SK-N-SH treated with all-trans-retinoic acid at 6 μM for 48 hours (cell line): Measurements from ENCODE around the gene KRTAP5-3.
"Not testable (repeated sequence)": the region's sequence is repeated elsewhere in the genome, so short reads cannot be mapped to it uniquely, and the experiment has no call there.

Source experiments
- ATAC-seq: fragments of 200-7000 bp; cut with Tn5 transposase; 3 replicates; pipeline ENCODE4 v1.9.1; 2020; ENCODE audit warnings: mild to moderate bottlenecking, moderate library complexity
- ARNTL ChIP-seq: fragments of 450-650 bp; formaldehyde crosslinking; IDR thresholded peaks from 2 replicates; pipeline ENCODE4 v1.5.0; 2020; ENCODE audit warnings: low read depth, mild to moderate bottlenecking, moderate library complexity, borderline replicate concordance
- BACH2 ChIP-seq: fragments of 250-450 bp; sonication (Bioruptor Pico); IDR thresholded peaks from 2 replicates; pipeline ENCODE4 v1.9.0; 2021; ENCODE audit warnings: mild to moderate bottlenecking, borderline replicate concordance
- CSDC2 ChIP-seq: fragments of 250-450 bp; sonication (Bioruptor Pico); IDR thresholded peaks from 2 replicates; pipeline ENCODE4 v1.5.0; 2020; ENCODE audit warnings: mild to moderate bottlenecking, moderate library complexity
- GLIS3 ChIP-seq: fragments of 250-450 bp; sonication (Bioruptor Pico); IDR thresholded peaks from 2 replicates; pipeline ENCODE4 v1.5.0; 2020; ENCODE audit warnings: mild to moderate bottlenecking, moderate library complexity
- ISL1 ChIP-seq: fragments of 250-450 bp; sonication (Bioruptor Pico); IDR thresholded peaks from 2 replicates; pipeline ENCODE4 v2.1.2; 2022; ENCODE audit warnings: mild to moderate bottlenecking, moderate library complexity
- PPARA ChIP-seq: fragments of 250-450 bp; sonication (Bioruptor Pico); IDR thresholded peaks from 2 replicates; pipeline ENCODE4 v1.5.0; 2020; ENCODE audit warnings: mild to moderate bottlenecking, borderline replicate concordance
- TCF4 ChIP-seq: fragments of 250-450 bp; sonication (Bioruptor Pico); IDR thresholded peaks from 2 replicates; pipeline ENCODE4 v1.8.0; 2021; ENCODE audit warnings: mild to moderate bottlenecking, moderate library complexity, borderline replicate concordance
- TOX ChIP-seq: fragments of 250-450 bp; sonication (Bioruptor Pico); IDR thresholded peaks from 2 replicates; pipeline ENCODE4 v1.8.0; 2021; ENCODE audit warnings: mild to moderate bottlenecking, moderate library complexity, borderline replicate concordance
- ZC3H10 ChIP-seq: fragments of 250-450 bp; sonication (Bioruptor Pico); IDR thresholded peaks from 2 replicates; pipeline ENCODE4 v1.5.1; 2021; ENCODE audit warnings: mild to moderate bottlenecking, moderate library complexity
- ZFP30 ChIP-seq: fragments of 450-650 bp; formaldehyde crosslinking; IDR thresholded peaks from 2 replicates; pipeline ENCODE4 v1.5.0; 2022; ENCODE audit warnings: mild to moderate bottlenecking, moderate library complexity
- ZNF565 ChIP-seq: fragments of 450-650 bp; formaldehyde crosslinking; conservative IDR thresholded peaks from 2 replicates; pipeline ENCODE4 v1.5.0; 2020; ENCODE audit warnings: low read depth, mild to moderate bottlenecking, moderate library complexity
- ZNF70 ChIP-seq: fragments of 450-650 bp; formaldehyde crosslinking; IDR thresholded peaks from 2 replicates; pipeline ENCODE4 v1.5.0; 2020; ENCODE audit warnings: mild to moderate bottlenecking, moderate library complexity
- ZNF8 ChIP-seq: fragments of 450-650 bp; formaldehyde crosslinking; IDR thresholded peaks from 2 replicates; pipeline ENCODE4 v1.5.0; 2020; ENCODE audit warnings: mild to moderate bottlenecking, moderate library complexity
- TF ChIP-seq, protein P1 (sequence below): fragments of 250-450 bp; sonication (Bioruptor Pico); IDR thresholded peaks from 2 replicates; pipeline ENCODE4 v1.8.0; 2020; ENCODE audit warnings: mild to moderate bottlenecking, moderate library complexity, borderline replicate concordance
- TF ChIP-seq, protein P2 (sequence below): fragments of 250-450 bp; sonication (Bioruptor Pico); IDR thresholded peaks from 2 replicates; pipeline ENCODE4 v1.5.0; 2020; ENCODE audit warnings: mild to moderate bottlenecking, moderate library complexity
- TF ChIP-seq, protein P3 (sequence below): fragments of 250-450 bp; sonication (Bioruptor Pico); IDR thresholded peaks from 2 replicates; pipeline ENCODE4 v1.8.0; 2021; ENCODE audit warnings: low read depth, mild to moderate bottlenecking, moderate library complexity, borderline replicate concordance

KRTAP5-3 gene

DNA sequence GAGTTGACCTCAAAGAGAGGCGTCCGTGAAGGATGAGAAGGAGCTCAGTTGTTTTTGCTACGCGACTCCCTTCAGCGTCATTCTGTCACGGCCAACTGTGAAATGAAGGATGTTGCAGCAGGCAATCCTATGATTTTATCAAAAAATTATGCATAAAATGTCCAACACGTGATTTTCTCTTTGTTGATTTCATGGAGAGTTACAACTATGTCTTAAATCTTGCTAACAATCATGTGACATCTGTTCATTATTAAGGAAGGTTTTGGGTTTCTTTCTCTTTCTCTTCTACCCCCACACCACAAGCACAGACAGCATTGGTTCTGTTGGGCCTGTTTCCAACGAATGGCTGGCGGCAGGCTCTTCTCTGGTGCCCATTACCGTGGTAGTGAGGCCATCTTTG lies 10.0 kb upstream of the KRTAP5-3 start:
- no peak for TF ChIP-seq ISL1 (CRISPR knock-in tag)
- no peak for TF ChIP-seq ZNF565 (CRISPR knock-in tag)
- TF ChIP-seq, protein P1, sequence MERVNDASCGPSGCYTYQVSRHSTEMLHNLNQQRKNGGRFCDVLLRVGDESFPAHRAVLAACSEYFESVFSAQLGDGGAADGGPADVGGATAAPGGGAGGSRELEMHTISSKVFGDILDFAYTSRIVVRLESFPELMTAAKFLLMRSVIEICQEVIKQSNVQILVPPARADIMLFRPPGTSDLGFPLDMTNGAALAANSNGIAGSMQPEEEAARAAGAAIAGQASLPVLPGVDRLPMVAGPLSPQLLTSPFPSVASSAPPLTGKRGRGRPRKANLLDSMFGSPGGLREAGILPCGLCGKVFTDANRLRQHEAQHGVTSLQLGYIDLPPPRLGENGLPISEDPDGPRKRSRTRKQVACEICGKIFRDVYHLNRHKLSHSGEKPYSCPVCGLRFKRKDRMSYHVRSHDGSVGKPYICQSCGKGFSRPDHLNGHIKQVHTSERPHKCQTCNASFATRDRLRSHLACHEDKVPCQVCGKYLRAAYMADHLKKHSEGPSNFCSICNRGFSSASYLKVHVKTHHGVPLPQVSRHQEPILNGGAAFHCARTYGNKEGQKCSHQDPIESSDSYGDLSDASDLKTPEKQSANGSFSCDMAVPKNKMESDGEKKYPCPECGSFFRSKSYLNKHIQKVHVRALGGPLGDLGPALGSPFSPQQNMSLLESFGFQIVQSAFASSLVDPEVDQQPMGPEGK (CRISPR knock-in tag), result no peak
- no peak for TF ChIP-seq ZNF70 (CRISPR knock-in tag)
- TF ChIP-seq TCF4, result no peak
- no peak for TF ChIP-seq TOX (CRISPR knock-in tag)
- no peak for TF ChIP-seq BACH2
- TF ChIP-seq, all 23 proteins: peak for 0
- ATAC-seq, result no peak

DNA sequence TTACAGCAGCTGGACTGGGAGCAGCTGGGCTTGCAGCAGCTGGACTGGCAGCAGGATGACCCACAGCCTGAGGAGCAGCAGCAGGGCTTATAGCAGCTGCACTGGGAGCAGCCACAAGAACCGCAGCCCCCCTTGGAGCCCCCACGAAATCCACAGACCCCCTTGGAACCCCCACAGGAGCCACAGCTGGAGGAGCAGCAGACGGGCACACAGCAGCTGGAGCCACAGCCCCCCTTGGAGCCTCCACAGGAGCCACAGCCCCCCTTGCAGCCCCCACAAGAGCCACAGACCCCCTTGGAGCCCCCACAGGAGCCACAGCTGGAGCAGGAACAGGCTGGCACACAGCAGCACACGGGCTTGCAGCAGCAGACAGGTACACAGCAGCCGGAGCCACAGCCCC lies 362 bp downstream of the KRTAP5-3 start:
- ATAC-seq, result not testable (repeated sequence)

DNA sequence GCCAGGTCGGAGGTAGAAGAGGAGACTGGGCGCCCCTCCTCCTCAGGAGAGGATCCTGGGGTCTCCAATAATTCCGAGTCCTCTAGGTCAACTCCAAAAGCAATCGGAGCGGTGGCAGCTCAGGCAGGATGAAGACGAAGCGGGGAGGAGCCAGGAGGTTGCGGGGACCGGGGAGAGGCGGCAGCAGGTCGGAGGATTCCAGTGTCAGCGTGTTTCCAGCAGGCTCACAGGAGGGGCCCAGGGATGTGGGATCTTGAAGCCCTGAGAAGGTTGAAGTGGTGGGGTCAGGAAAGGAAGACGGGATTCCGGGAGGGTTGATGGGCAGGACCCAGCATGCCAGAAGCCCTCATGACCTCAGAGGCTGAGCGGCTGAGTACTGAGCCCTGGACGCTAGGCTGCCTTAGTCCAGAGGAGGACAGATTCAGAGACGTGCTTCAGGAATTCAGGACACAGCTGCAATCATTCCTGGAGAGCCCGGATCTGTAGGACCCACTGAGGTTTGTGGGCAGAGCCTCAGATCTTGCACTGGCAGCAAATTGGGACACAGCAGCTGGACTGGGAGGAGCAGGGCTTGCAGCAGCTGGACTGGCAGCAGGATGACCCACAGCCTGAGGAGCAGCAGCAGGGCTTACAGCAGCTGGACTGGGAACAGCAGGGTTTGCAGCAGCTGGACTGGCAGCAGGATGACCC lies 962 bp downstream of the KRTAP5-3 start:
- not testable (repeated sequence) for ATAC-seq

DNA sequence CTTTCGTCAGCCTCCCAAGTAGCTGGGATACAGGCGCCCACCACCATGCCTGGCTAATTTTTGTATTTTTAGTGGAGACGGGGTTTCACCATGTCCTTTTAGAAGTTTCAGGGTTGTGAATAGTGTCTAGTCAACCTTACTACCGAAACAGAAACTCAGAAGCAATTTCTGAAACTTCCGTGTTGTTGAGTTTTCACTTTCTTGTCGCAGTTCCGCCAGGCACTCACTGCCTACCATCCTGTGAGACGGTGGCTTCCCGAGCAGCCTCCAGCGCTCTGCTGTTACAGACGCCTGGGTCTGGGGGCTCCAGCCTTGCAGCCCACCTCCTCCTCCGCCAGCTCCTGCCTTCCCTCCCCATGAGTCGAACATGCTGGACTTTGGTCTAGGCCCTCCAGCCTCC lies 2.3 kb downstream of the KRTAP5-3 start:
- not testable (repeated sequence) for ATAC-seq

DNA sequence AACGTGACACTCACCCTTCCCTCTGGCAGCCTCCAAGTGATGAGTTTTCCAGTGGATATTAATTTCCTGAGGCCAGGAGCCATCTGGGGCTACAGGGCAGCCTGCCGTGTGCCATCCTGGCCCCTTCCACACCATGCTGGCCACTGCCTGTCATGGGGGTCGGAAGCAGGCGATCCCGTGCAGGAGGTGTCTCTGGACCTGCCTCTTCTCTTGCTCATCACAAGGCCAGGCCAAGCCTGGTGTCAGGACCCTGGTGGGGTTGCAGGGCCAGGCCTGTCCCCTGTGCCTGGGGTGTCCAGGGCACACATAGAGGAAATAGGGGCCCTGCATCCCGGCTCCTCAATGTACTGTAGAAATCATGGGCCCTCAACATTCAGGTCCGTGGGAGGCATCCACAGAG lies 3.6 kb downstream of the KRTAP5-3 start:
- ATAC-seq, result no peak
- no peak for TF ChIP-seq CSDC2 (CRISPR knock-in tag)
- TF ChIP-seq, protein P2, sequence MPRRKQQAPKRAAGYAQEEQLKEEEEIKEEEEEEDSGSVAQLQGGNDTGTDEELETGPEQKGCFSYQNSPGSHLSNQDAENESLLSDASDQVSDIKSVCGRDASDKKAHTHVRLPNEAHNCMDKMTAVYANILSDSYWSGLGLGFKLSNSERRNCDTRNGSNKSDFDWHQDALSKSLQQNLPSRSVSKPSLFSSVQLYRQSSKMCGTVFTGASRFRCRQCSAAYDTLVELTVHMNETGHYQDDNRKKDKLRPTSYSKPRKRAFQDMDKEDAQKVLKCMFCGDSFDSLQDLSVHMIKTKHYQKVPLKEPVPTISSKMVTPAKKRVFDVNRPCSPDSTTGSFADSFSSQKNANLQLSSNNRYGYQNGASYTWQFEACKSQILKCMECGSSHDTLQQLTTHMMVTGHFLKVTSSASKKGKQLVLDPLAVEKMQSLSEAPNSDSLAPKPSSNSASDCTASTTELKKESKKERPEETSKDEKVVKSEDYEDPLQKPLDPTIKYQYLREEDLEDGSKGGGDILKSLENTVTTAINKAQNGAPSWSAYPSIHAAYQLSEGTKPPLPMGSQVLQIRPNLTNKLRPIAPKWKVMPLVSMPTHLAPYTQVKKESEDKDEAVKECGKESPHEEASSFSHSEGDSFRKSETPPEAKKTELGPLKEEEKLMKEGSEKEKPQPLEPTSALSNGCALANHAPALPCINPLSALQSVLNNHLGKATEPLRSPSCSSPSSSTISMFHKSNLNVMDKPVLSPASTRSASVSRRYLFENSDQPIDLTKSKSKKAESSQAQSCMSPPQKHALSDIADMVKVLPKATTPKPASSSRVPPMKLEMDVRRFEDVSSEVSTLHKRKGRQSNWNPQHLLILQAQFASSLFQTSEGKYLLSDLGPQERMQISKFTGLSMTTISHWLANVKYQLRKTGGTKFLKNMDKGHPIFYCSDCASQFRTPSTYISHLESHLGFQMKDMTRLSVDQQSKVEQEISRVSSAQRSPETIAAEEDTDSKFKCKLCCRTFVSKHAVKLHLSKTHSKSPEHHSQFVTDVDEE, result no peak

DNA sequence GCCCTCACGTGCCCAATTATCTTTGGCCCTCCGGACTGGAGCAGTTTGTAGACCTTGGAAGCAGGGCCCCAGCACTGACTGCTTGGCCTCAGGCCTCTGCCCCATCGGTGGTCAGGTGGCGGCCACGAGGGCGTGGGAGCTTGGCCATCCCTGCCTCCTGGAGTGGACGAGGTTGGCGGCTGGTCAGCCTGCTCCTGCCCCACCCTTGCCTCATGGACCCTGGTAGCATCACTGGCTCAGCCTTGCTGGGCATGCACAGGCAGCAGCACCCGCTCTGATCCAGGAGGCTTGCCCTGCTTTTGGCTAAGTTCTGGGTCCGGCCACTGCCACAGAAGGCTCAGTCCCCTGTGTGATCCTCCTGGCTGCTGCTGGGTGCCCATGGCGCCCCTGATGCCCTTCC lies 4.1 kb downstream of the KRTAP5-3 start:
- TF ChIP-seq ZNF70 (CRISPR knock-in tag), result no peak
- TF ChIP-seq ZNF8 (CRISPR knock-in tag), result no peak
- no peak for TF ChIP-seq PPARA (CRISPR knock-in tag)
- TF ChIP-seq ARNTL (CRISPR knock-in tag), result no peak
- TF ChIP-seq GLIS3, result no peak
- TF ChIP-seq ZFP30 (CRISPR knock-in tag), result no peak
- TF ChIP-seq CSDC2 (CRISPR knock-in tag), result no peak
- no peak for ATAC-seq

DNA sequence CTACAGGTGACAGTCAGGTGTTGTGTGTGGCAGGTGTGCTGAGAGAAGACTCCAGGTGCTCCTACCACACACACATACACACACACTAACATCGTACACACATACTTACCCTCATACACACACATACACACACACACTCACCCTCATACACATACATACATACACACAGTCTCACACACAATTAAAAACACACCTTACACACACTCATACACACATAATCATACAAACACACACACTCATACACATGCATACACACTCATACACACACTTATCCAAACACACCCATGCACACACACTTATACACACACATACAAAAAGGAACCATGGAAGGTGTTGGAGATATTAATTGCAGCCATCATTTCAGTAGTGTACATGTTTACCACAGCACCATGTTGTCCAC lies 4.6 kb downstream of the KRTAP5-3 start:
- ATAC-seq, result no peak
- TF ChIP-seq ZC3H10 (CRISPR knock-in tag) (no peak), TCF4 (no peak)
- TF ChIP-seq, protein P2, result no peak
- TF ChIP-seq, protein P1 (CRISPR knock-in tag), result no peak
- TF ChIP-seq, protein P3, sequence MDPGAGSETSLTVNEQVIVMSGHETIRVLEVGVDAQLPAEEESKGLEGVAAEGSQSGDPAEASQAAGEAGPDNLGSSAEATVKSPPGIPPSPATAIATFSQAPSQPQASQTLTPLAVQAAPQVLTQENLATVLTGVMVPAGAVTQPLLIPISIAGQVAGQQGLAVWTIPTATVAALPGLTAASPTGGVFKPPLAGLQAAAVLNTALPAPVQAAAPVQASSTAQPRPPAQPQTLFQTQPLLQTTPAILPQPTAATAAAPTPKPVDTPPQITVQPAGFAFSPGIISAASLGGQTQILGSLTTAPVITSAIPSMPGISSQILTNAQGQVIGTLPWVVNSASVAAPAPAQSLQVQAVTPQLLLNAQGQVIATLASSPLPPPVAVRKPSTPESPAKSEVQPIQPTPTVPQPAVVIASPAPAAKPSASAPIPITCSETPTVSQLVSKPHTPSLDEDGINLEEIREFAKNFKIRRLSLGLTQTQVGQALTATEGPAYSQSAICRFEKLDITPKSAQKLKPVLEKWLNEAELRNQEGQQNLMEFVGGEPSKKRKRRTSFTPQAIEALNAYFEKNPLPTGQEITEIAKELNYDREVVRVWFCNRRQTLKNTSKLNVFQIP, result no peak

DNA sequence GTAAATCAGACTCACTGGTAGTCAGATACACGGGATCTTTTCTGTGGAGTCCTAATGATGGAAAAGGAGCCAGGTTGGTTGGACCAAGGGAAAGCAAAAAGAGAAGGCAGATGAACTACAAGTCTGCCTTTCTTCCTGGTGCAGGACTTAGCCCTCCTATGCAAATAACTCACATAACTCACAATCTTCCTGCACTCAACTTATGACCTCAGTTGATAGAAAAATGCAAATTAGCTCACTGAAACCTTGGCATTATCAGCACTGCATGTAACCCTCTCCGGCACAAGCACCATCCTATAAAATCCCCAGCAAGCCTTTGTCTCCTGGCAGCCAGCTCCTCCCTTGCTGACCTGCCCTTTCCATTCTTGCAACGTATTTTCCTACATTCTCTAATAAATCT lies 6.6 kb downstream of the KRTAP5-3 start:
- not testable (repeated sequence) for ATAC-seq
